Fibroblast of pulmonary artery (primary cell): ENCODE data around the gene SLC2A1.
"Not testable (repeated sequence)": the region's sequence is repeated elsewhere in the genome, so short reads cannot be mapped to it uniquely, and the experiment has no call there.

Experiments
- DNase-seq: peaks from one replicate; pipeline ENCODE4 v3.0.0-alpha.2; 2010; ENCODE audit warnings: low read depth
- H3K4me3 ChIP-seq: replicated peaks from 2 replicates; pipeline ENCODE4 v1.5.1; 2011; ENCODE audit warnings: low read depth, mild to moderate bottlenecking, control low read depth, low read length, moderate library complexity
- TF ChIP-seq, protein P1 (sequence below): IDR thresholded peaks from 2 replicates; pipeline ENCODE4 v1.5.1; 2011; ENCODE audit warnings: mild to moderate bottlenecking, control low read depth, low read length, inconsistent platforms; ENCODE audit errors: missing control alignments

Gene SLC2A1

DNA sequence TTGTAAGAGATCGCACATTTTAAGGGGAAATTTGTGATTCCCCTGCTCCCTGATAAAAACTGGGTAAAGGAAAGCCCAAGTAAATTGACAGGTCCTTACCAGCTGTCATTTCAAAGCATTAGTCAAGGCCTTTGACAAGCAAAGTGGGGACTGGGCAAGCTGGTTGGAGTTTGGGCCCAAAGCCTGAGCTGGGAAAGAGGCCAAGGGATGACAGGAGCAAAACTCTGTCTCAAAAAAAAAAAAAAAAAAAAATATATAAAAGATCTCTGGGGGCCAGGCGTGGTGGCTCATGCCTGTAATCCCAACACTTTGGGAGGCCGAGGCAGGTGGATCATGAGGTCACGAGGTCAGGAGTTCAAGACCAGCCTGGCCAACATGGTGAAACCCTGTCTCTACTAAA lies 36.9 kb downstream of the SLC2A1 start:
- DNase-seq: no peak
- TF ChIP-seq, protein P1, sequence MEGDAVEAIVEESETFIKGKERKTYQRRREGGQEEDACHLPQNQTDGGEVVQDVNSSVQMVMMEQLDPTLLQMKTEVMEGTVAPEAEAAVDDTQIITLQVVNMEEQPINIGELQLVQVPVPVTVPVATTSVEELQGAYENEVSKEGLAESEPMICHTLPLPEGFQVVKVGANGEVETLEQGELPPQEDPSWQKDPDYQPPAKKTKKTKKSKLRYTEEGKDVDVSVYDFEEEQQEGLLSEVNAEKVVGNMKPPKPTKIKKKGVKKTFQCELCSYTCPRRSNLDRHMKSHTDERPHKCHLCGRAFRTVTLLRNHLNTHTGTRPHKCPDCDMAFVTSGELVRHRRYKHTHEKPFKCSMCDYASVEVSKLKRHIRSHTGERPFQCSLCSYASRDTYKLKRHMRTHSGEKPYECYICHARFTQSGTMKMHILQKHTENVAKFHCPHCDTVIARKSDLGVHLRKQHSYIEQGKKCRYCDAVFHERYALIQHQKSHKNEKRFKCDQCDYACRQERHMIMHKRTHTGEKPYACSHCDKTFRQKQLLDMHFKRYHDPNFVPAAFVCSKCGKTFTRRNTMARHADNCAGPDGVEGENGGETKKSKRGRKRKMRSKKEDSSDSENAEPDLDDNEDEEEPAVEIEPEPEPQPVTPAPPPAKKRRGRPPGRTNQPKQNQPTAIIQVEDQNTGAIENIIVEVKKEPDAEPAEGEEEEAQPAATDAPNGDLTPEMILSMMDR: no peak
- H3K4me3 ChIP-seq: no peak overlapping the region

DNA sequence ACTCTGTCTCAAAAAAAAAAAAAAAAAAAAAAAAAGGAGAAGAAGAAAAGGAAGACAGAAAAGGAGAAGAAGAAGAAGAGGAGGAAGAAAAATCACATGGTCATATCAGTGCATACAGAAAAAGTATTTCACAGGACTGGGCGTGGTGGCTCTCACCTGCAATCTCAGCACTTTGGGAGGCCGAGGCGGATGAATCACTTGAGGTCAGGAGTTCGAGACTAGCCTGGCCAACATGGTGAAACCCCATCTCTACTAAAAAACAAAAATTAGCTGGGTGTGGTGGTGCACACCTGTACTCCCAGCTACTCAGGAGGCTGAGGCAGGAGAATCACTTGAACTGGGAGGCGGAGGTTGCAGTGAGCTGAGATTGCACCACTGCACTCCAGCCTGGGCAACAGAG lies 39.0 kb downstream of the SLC2A1 start:
- not testable (repeated sequence) for H3K4me3 ChIP-seq, DNase-seq

DNA sequence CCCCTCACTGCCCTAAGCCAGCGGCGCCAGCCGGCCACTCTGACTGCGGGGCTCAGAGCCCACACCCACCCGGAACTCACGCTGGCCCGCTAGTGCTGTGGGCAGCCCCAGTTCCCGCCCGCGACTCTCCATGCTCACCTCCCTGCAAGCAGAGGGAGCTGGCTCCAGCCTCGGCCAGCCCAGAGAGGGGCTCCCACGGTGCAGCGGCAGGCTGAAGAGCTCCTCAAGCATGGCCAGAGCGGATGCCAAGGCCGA lies 41.5 kb downstream of the SLC2A1 start:
- no peak for DNase-seq

DNA sequence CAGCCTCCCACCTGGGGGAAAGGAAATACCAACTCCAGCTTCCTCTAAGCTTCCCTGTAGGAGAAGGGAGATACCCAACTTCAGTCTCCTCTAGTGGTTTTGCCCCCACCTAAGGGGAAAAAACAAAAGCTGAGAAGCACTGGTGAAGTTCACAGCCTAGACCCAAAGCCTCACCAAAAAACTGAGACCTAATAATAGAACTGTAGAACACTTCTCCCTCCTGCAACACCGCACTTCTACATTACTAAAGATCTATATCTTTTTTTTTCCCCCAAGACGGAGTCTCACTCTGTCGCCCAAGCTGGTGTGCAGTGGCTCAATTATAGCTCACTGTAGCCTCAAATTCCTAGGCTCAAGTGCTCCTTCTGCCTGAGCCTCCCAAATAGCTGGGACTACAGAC lies 43.2 kb downstream of the SLC2A1 start:
- H3K4me3 ChIP-seq: no peak overlapping the region
- TF ChIP-seq, protein P1: no peak
- no peak for DNase-seq

More for the DNA sequence above, 41.5 kb downstream of the SLC2A1 start:
- TF ChIP-seq, protein P1: no peak
- H3K4me3 ChIP-seq: no peak overlapping the region

DNA sequence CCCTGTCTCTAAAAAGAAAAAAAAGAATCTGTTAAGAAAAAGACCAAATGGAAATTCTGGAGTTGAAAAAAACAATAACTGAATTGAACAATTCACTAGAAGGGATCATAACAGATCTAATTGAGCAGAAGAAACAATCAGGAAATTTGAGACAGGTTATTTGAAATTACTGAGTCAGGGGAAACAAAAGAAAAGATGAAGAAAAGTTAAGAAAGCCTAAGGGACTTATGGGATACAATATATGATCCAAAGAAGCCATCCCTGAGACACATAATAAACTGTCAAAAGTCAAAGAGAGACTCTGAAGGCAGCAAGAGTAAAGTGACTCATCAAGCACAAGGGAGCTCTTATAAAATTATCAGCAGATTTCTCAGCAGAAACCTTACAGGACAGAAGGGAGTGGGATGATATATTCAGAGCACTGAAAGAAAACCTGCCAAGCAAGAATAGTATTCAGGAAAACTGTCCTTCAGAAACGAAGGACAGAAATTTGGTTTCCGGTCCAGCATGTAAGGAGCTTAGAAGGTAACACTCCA lies 44.5 kb downstream of the SLC2A1 start:
- DNase-seq: no peak

DNA sequence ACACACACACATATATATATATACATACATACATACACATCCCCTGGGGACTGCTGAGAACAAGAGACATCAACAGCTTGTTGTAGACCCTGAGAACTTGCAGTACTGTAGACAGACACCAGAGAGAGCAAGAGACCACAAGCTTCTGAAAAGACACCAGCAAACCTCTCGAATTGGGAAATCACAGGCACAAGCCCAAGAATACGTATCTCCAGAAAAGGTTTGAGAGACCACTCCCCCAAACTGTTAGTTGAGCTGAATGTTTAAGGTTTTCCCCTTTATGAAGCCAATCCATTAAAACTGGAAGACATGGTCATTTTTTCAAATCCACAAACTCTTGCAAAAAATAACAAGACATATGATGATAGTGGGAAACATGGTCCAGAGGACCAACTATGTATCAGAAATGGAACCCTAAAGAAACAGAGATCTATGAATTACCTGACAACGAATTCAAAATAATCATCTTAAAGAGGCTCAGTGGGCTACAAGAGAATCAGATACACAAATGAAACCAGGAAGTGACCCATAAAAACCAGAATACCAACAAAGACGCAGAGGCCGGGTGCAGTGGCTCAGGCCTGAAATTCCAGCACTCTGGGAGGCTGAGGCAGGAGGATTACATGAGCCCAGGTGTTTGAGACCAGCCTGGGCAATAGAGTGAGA lies 45.1 kb downstream of the SLC2A1 start:
- TF ChIP-seq, protein P1: peak; percentile 82
- peak; percentile 93 for DNase-seq
- H3K4me3 ChIP-seq: no peak overlapping the region

More for the DNA sequence above, 44.5 kb downstream of the SLC2A1 start:
- no peak overlapping the region for H3K4me3 ChIP-seq
- TF ChIP-seq, protein P1: no peak

DNA sequence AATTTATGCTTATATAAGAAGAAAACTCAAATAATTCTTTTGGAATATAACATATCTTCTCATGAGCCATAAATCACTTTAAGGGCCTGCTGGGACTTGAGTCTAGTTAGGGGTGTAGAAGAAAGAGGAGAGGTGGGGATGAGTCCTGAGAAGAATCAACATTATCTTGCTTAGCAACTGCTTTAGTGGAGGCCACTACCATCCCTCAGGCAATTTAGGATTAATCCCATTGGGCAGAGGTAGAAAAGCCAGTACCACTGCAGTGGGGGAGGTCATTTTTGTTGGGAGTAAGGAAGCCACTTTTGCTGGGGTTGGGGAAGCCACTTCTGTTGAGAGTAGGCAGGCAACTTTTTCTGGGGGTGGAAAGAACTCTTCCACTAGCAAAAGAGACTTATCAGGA lies 47.7 kb downstream of the SLC2A1 start:
- no peak overlapping the region for H3K4me3 ChIP-seq
- DNase-seq: no peak
- TF ChIP-seq, protein P1: no peak

DNA sequence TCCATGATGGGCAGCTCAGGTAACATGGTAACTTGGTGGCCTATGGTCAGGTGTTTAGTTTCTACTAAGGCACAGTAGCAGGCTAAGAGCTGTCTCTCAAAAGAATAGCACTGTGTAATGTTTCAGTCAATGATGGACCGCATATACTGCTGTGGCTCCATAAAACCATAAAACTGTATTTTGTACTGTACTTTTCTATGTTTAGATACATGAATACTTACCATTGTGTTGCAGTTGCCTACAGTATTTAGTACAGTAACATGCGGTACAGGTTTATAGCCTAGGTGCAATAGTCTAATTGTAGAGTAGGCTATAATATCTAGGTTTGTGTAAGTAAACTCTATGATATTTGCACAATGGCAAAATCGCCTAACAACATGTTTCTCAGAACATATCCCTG lies 50.6 kb downstream of the SLC2A1 start:
- no peak for DNase-seq
- no peak overlapping the region for H3K4me3 ChIP-seq

More for the DNA sequence above, 50.6 kb downstream of the SLC2A1 start:
- TF ChIP-seq, protein P1: no peak
